MM.1S (cell line): ENCODE results near the gene EVX2.

Experiments used
- DNase-seq: peaks from one replicate; pipeline ENCODE4 v3.0.0-alpha.2; 2015
- H2AFZ ChIP-seq: fragments of 300-600 bp; sonication (generic); 2 replicates; pipeline ENCODE4 v1.6.0; 2016; ENCODE audit warnings: antibody characterized with exemption, low read length
- H3F3A ChIP-seq: fragments of 300-600 bp; sonication (generic); 2 replicates; pipeline ENCODE4 v1.6.1; 2016; ENCODE audit warnings: mild to moderate bottlenecking, antibody characterized with exemption, low read length, moderate library complexity, mixed read lengths; ENCODE audit not compliant: insufficient read depth
- H3K27ac ChIP-seq: fragments of 300-600 bp; sonication (generic); 2 replicates; pipeline ENCODE4 v1.5.1; 2016; ENCODE audit warnings: mild to moderate bottlenecking, low read length
- H3K27me3 ChIP-seq: fragments of 300-600 bp; sonication (generic); replicated peaks from 2 replicates; pipeline ENCODE4 v1.6.0; 2016; ENCODE audit warnings: low read length; ENCODE audit not compliant: insufficient read depth
- H3K36me3 ChIP-seq: fragments of 300-600 bp; sonication (generic); replicated peaks from 2 replicates; pipeline ENCODE4 v1.6.1; 2016; ENCODE audit warnings: mild to moderate bottlenecking, low read length, mixed read lengths; ENCODE audit not compliant: insufficient read depth
- H3K4me1 ChIP-seq: fragments of 300-600 bp; sonication (generic); 2 replicates; pipeline ENCODE4 v1.6.1; 2016; ENCODE audit warnings: low read length, mixed read lengths
- H3K4me2 ChIP-seq: fragments of 300-600 bp; sonication (generic); 2 replicates; pipeline ENCODE4 v1.6.0; 2016; ENCODE audit warnings: low read depth, low read length
- H3K4me3 ChIP-seq: fragments of 300-600 bp; sonication (generic); 2 replicates; pipeline ENCODE4 v1.5.1; 2016; ENCODE audit warnings: low read length, mixed read lengths
- H3K79me2 ChIP-seq: fragments of 300-600 bp; sonication (generic); 2 replicates; pipeline ENCODE4 v1.6.1; 2016; ENCODE audit warnings: mixed run types, low read length, mixed read lengths
- H3K9ac ChIP-seq: fragments of 300-600 bp; sonication (generic); 2 replicates; pipeline ENCODE4 v1.6.1; 2016; ENCODE audit warnings: low read length, mixed read lengths
- H3K9me2 ChIP-seq: fragments of 300-600 bp; sonication (generic); replicated peaks from 2 replicates; pipeline ENCODE4 v1.6.1; 2016; ENCODE audit warnings: mild to moderate bottlenecking, low read length, mixed read lengths; ENCODE audit not compliant: insufficient read depth
- H3K9me3 ChIP-seq: fragments of 300-600 bp; sonication (generic); replicated peaks from 2 replicates; pipeline ENCODE4 v1.6.1; 2016; ENCODE audit warnings: mild to moderate bottlenecking, low read length, mixed read lengths; ENCODE audit not compliant: insufficient read depth
- H4K20me1 ChIP-seq: fragments of 300-600 bp; sonication (generic); 2 replicates; pipeline ENCODE4 v1.6.1; 2016; ENCODE audit warnings: mild to moderate bottlenecking, low read length, moderate library complexity, mixed read lengths; ENCODE audit not compliant: insufficient read depth
- CTCF ChIP-seq: fragments of 300-600 bp; sonication (generic); IDR thresholded peaks from 2 replicates; pipeline ENCODE4 v1.5.1; 2016; ENCODE audit warnings: antibody characterized with exemption, low read length, mixed read lengths
- EZH2 ChIP-seq: fragments of 300-600 bp; sonication (generic); optimal IDR thresholded peaks from 2 replicates; pipeline ENCODE3; 2017; ENCODE audit warnings: low read depth, mild to moderate bottlenecking, antibody characterized with exemption, low read length, mixed read lengths
- EZH2phosphoT487 ChIP-seq: fragments of 300-600 bp; sonication (generic); IDR thresholded peaks from 2 replicates; pipeline ENCODE4 v1.6.1; 2018; ENCODE audit warnings: antibody characterized with exemption, low read length

Gene EVX2

GRCh38 chr2:176075481-176075880 lies 8.3 kb downstream of the EVX2 start:
- Histone ChIP-seq H3K4me2 (no peak overlapping the region), H4K20me1 (no peaks in the 10 kb centered on the region), H3F3A (no peaks in the 10 kb centered on the region), H2AFZ (no peak overlapping the region), H3K79me2 (no peaks in the 10 kb centered on the region), H3K27ac (no peak overlapping the region), H3K9ac (no peak overlapping the region), H3K9me3 (no peaks in the 10 kb centered on the region), H3K9me2 (no peaks in the 10 kb centered on the region), H3K36me3 (no peaks in the 10 kb centered on the region), H3K4me1 (no peaks in the 10 kb centered on the region), H3K27me3 (no peaks in the 10 kb centered on the region), H3K4me3 (no peak overlapping the region)
- TF ChIP-seq EZH2phosphoT487 (no peak), EZH2 (no peak), CTCF (no peak)
- DNase-seq = no peak

- no peak overlapping the region for H3K4me3 ChIP-seq
- H3K9ac ChIP-seq = no peak overlapping the region
- no peaks in the 10 kb centered on the region for H3F3A ChIP-seq
- no peak for DNase-seq
- H3K9me2 ChIP-seq = no peaks in the 10 kb centered on the region
- no peaks in the 10 kb centered on the region for H3K27me3 ChIP-seq
- no peak overlapping the region for H3K4me2 ChIP-seq
- no peaks in the 10 kb centered on the region for H3K4me1 ChIP-seq
- H3K79me2 ChIP-seq = no peaks in the 10 kb centered on the region
- H3K9me3 ChIP-seq = no peaks in the 10 kb centered on the region
- H3K27ac ChIP-seq = no peak overlapping the region
- H3K36me3 ChIP-seq = no peaks in the 10 kb centered on the region
- no peaks in the 10 kb centered on the region for H4K20me1 ChIP-seq
- H2AFZ ChIP-seq = no peak overlapping the region
- TF ChIP-seq EZH2phosphoT487 = no peak
- TF ChIP-seq CTCF = no peak
- TF ChIP-seq EZH2 = no peak
Measured at GRCh38 chr2:176074919-176075425, 8.8 kb downstream of the EVX2 start.

GRCh38 chr2:176072951-176073904 lies 10.5 kb downstream of the EVX2 start:
- Histone ChIP-seq H2AFZ (no peak overlapping the region), H3K9me3 (no peaks in the 10 kb centered on the region), H3K27ac (no peak overlapping the region), H3K9me2 (no peaks in the 10 kb centered on the region), H3K79me2 (no peaks in the 10 kb centered on the region), H4K20me1 (no peaks in the 10 kb centered on the region), H3F3A (no peaks in the 10 kb centered on the region), H3K4me1 (no peaks in the 10 kb centered on the region), H3K4me2 (no peak overlapping the region), H3K36me3 (no peaks in the 10 kb centered on the region), H3K27me3 (no peaks in the 10 kb centered on the region), H3K4me3 (no peak overlapping the region), H3K9ac (no peak overlapping the region)
- TF ChIP-seq EZH2phosphoT487 = no peak
- no peak for TF ChIP-seq CTCF
- TF ChIP-seq EZH2 = no peak
- DNase-seq = no peak
